Posterior vena cava (tissue), 2 donors: Measurements from ENCODE around the gene CLEC16A. TPM values are rescaled to one million over a fixed set of nuclear protein-coding genes. Genes with fewer than 3 reads are reported as not detected.
A peak's percentile ranks its signal among the peaks of the same experiment; 100 is the strongest.
"Not testable (repeated sequence)": the region's sequence is repeated elsewhere in the genome, so short reads cannot be mapped to it uniquely, and the experiment has no call there.

Experiments used
- DNase-seq: peaks from one replicate; pipeline ENCODE4 v3.0.0-alpha.2; 2020; ENCODE audit warnings: low spot score
- intact Hi-C, 2 donors: fragments of 100-400 bp; cut with DNase I; formaldehyde crosslinking; loops; one replicate each; pipeline versions ENCODE4 v1.14.1 to v1.14.2; 2022 to 2023
- total RNA-seq, 2 donors: library from RNA; stranded (reverse); fragmentation: NEBNext Ultra II Directional; extraction: Animal tissue kit (Norgen Biotek cat#: 25700); gene quantifications; one replicate each; pipeline ENCODE4 v1.2.1, GENCODE V29; 2021
- donor health status: DM: yes; HTN: yes; CAD: no.
- donor health status: DM: yes; HTN: yes; CAD: no.

CLEC16A gene
- total RNA-seq, 2 donors from 2014 or later: 19.4 to 20.1 TPM

DNA sequence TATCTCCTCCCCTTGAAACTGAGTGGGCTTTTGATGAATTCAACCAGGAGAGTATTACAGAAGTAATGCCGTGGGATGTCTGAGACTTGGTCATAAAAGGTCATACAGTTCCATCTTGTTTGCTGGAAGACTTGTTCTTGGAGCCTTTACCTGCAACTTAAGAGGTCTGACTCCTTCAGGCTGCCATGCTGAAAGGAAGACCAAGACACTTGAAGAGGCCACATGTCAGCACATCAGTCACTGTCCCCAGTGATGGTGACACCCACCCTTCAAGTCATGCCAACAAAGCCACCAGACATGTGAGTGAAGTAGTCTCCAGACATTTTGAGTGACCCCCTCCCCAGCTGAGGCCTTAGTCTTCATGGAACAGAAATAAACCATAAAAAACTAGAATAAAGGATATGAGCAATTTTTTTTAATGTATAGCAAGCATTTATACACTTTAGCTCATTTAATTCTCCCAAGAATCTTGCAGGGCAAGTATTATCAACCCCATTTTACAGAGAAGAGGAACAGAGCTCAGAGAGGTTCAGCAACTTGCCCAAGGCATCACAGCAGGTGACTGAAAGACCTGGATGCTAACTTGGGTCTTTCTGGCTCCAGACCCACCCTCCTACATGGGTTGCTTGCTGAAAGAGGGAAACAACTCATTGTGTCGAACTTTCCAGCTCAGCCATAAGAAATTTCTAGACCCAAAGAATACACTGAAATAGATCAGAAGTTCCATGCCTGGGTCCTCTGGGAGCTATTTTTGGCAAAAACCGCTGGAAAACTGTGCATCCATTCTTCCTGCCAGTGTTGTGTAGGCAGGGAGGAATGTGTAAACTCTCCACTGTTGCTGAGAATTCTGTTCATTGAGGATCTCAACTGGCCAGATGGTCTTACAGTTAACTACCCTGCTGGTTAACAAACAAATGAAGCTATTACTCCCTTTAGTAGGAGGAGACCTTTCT is 273.6 kb downstream of the CLEC16A start:
- no peak for DNase-seq
- intact Hi-C loops: no loop called here

DNA sequence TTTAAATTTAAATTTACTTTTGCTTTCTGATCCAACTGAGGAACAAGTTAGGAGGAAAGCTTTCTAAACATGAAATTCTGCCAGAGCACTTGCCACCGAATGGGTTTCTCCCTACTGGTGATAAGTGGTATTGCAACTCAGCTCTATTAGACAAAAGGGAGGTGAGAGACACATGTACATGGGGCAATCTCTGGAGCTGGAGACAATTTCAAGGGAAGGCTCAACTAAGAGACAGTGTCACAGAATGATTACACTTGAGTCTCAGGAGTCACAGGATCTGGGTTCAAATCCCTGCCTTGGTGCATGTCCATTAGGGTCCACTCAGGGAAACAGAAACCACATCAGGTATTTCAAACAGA is 274.2 kb downstream of the CLEC16A start:
- intact Hi-C loops: no loop called here

DNA sequence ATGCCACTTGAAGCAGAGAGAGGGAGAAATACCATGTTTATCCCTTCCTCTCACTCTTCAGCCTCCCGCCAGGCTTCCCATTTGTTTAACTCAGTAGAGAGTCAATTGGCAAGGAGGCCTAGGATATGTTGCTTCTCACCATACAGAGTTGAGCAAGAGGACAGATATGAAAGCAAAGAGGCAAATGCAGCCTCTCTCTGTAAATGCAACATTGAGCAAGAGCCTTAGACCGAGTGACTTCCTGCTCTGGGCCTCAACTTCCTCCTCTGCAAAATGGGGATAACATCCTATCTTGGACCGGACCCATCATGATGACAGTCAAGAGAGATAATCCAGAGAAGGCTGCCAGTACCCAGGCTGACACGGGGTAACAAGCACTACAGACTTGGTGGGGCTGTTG is 274.8 kb downstream of the CLEC16A start:
- DNase-seq: no peak
- intact Hi-C loops: no loop called here

More for the DNA sequence above, 274.2 kb downstream of the CLEC16A start:
- DNase-seq: no peak

DNA sequence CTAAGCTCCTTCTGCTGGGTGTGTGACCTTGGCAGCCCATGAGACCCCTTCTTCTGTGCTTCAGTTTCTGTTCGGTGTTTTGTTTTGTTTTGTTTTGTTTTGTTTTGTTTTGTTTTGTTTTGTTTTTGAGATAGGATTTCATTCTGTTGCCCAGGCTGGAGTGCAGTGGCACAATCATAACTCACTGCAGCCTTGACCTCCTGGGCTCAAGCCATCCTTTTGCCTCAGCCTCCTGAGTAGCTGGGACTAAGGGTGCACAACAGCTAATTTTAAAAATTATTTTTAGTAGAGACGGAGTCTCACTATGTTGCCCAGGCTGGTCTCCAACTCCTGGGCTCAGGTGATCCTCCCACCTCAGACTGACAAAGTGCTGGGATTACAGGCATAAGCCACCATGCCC is 276.1 kb downstream of the CLEC16A start:
- DNase-seq, intact Hi-C loops: not testable (repeated sequence)

DNA sequence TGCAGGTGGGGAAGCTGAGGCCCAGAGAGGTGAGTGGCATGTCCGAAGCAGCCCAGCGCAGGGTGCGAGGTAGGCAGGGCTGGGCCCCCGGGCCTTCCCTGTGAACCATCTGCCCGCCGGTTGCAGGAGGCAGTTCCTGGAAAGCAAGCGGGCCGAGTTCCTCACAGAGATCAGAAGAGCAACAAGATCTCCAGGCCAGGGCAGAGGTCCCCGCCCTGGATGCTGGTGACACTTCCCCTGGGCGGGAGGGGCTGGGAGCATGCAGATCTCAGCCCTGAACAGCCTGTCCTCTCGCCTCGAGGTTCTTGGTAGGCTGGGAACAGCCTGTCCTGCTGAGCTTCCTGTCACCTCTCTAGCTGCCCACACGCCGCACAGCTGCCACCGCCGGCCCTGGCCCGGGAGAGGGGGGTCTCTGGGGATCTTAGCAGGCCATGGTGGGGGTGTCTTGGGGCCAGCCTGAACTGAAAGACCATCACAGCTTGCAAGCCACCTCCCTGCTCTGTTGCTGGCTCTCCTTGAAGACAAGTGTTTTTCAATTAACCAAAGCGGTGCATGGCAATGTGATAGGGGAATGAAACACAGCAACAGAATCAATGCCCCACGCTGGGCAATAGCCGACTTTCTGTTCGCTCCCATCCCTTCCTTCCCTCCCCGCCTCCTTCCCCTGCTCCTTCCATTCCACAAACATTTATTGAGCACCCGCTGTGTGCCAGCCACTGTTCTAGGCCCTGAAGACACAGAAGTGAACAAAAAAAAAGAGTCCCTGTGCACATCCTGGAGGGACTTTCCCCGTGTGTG is 279.9 kb downstream of the CLEC16A start:
- intact Hi-C loops: no loop called here
- DNase-seq: peak; percentile 93

DNA sequence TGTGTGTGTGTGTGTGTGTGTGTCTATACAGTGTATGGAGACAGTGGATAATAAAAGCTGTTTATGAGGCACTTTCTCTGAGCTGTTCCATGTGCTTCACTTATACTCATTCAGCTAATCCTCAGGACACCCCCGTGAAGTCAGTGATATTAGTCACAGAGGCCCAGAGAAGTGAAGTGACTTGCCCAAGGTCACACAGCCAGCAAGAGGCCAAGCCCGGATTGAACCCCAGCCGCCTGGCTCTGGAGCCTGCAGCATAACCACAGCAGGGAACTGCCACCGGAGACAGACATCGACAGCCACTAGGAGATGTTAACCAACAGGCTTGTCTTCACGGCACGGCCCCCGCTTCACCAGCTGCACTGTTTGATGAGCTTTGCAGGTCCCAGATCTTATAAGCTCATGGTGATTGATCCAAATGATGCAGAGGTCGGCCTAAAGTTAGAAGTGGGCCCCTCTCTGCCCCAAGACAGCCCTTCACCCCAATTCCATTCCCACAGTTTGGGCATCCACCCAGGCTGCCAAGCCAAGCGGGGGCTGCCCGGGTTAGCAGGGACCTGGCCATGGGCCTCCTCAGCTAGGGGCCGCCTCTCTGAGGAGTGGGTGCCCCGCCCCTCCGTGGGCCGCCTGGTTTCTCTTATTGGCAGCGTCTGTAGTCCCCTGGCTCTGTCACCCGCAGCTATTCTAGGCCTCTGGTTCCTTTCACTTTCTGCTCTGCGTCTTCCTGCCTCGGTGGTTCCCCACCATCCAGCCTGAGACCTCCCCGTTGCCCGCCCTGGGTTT is 280.7 kb downstream of the CLEC16A start:
- intact Hi-C loops: no loop called here

DNA sequence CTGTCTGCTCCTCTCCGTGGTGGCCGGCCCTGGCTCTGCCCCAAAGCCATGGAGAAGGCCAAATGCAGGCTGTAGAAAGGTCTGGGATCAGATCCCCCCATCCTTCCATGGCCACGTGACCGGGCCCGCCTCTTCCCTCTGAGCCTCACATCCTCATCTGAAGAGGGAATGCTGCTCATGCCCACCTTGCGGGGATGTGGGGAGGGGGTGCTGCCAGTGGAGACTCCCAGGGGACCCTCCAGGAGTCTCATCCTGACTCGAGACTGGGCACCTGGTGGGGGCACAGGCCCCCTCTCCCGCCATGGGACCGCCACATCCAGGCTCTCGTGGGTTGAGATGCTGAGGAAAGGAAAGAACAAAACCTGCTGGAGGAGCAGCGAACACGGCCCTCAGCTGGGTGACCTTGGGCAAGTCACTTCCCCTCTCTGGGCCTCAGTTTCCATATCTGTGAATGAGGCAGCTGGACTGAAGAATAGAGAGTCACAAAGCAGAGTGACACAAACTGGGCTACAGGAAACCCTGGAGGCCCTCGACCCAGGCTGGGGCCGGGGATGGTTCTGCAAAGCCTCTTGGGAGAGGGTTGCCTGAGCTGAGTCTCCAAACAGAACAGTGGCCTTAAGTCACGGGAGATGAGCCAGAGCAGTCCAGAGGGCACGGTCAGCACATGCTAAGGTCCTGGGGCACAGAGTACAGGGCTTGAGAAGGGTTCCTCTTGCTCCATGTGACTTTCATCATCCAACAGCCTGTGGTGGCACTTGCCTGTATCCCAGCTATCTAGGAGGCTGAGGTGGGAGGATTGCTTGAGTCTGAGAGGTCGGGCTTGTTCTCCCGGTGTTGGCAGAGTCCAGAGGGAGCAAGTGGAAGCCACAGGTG is 281.5 kb downstream of the CLEC16A start:
- no peak for DNase-seq
- intact Hi-C loops: no loop called here

More for the DNA sequence above, 280.7 kb downstream of the CLEC16A start:
- DNase-seq: no peak

DNA sequence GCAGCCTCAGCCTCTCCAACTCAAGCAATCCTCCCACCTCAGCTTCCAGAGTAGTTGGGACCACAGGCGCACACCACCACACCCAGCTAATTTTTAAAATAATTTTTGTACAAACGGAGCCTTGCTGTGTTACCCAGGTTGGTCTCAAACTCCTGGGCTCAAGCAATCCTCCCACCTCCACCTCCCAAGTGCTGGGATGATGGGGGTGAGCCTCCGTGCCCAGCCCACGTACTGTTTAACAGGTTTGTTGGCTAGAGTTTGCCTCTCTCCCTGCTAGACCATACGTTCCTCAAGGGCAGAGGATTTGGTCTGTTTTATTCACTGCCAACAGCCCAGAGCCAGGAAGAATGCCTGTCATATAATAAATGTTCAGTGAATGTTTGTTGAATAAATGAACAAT is 285.1 kb downstream of the CLEC16A start:
- no peak for DNase-seq

DNA sequence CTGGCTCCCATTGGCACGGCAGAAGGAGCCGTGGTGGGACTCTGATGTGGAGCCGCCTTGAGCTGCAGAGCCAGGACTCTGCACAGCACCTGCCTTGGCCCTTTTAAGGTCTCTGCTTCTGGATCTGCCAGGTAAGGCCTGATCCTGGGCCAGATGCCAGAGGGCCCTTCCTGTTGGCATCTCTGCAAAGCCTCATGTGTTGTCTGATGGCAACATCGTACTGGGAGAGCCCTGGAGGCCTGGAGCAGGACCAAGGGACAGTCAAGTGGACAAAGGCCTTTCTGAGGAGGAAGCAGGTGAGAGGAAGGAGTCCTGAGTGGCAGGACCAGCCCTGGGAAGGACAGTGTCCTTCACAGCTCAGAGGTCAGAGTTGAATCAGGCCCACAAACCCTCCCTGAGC is 285.5 kb downstream of the CLEC16A start:
- intact Hi-C loops: no loop called here
- DNase-seq: no peak

More for the DNA sequence above, 285.1 kb downstream of the CLEC16A start:
- intact Hi-C loops: no loop called here

DNA sequence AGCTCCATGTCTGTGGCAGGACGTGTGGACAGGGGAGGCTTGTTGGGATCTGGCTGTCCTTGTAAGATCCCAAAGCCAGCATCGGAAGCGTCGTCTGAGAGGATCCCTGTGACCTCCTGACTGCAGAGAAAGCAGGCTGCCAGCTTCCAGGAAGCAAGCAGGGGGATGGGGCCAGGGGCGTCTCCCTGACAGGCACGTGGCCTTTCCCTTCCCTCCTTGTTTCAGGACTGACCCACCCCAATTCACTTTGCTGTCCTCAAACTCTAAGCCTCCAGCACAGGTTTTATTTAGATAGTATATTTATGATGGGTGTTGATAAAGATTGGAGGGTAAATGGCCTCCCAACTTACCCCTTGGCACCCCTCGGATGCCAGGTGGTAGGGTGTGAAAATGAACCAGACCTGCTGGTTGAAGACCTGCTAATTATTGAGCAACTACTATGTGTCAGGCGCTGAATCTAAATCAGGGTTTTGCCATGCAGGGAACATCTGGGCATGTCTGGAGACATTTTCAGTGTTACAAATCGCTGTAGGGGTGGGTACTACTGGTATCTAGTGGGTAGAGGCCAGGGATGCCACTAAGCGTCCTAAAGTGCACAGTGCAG is 287.1 kb downstream of the CLEC16A start:
- DNase-seq: no peak
- intact Hi-C loops: no loop called here

Other genes starting within 250 kb of the CLEC16A start
- gene TEKT5, start 249.6 kb upstream of the CLEC16A start, total RNA-seq: under 1 TPM in 1 of 2 donors, not detected in 1; 0.14 TPM
- gene NUBP1, start 200.7 kb upstream of the CLEC16A start, total RNA-seq: 10 to 100 TPM; 27.1 to 29.8 TPM
- gene TVP23A, start 125.8 kb upstream of the CLEC16A start, total RNA-seq: 1 to 10 TPM; 2.1 to 3.7 TPM
- 10 to 100 TPM; 10.0 to 11.9 TPM for gene CIITA, start 67.4 kb upstream of the CLEC16A start, total RNA-seq
- gene DEXI, start 2.1 kb upstream of the CLEC16A start, total RNA-seq: 10 to 100 TPM; 36.0 to 39.8 TPM